GM12874 (cell line): ENCODE data around the gene RSPH6A.

ENCODE experiments used
- CTCF ChIP-seq: IDR thresholded peaks from 2 replicates; pipeline ENCODE4 v1.5.1; 2011; ENCODE audit warnings: low read depth, mild to moderate bottlenecking, control low read depth, low read length, moderate library complexity; ENCODE audit not compliant: insufficient read depth

RSPH6A gene

DNA sequence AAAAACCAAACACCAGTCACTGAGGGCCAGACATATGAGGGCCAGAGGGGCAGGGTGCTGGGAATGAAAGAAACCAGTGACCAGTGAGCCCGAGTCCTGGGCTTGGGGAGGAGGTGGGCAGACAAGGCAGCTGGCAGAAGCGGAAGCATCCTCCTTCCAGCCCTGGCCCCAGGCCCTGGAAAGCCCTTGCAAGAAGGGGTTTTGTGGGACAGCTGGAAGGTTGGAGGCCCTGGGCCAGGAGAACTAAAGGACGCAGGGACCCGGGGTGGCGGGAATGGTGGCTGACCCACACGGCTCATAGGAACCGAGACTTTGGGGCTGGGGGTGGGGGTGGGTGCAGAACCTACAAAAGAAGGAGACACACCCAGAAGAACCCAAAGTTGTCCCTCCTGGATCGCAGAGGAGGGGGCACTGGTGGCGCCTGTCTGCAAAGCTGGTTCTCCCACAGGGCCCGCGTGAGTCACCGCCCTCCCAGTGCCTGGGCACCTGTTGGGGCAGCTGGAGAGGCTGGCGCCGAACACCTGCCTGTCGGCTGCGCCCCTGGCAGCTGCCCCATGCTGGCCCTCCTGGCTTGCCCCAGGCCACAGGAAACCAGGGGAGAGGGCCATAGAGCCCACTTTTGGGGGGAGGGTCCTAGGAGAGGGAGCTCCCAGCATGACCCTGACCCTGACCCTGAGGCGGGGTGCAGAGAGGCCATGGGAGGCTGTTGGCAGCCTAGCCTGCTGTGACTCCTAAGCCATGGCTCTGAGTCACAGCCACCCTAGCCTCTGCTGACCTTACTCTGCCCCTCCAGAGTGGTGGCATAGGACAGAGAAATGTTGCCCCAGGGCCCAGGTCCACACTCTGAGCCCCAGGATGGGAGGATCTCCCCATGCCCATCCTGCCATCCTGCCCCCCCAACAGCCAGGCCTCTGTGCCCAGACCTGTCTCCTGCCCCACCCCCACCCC is 33.6 kb downstream of the RSPH6A start:
- no peak for TF ChIP-seq CTCF

DNA sequence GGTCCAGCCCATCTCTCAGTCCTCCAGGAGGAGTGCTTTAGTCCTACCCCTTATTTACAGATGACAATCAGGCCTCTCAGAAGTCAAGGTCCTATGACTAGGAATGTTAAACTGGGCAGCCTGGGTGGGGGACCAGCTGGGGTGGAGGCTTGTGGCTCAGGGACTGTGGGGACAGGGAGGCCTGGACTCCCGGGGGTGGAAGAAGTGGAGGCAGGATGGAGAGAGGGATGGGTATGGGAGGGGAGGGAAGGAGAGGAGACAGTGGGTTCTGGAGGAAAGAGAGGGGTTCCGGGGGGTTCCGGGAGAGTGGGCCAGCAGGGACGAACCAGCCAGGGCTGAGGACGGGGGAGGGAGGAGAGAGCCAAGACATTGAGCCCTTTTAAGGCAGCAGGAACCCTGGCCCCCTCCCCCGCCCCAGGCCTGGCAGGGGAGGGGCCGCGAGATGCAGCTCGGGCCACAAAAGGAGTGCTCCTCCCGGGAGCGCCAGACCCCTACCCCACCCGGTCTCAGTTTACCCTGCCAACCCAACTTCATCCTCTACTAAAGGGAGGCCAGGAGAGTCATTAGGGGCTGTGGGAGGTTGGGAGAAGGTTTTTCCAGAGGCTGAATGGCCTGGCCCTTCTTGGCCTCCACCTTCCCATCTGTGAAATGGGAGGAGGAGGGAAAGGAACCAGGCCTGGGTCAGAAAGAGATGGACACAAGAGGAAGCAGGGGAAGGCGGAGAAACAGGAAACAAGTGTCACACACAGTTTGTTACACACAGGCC is 34.5 kb downstream of the RSPH6A start:
- no peak for TF ChIP-seq CTCF

DNA sequence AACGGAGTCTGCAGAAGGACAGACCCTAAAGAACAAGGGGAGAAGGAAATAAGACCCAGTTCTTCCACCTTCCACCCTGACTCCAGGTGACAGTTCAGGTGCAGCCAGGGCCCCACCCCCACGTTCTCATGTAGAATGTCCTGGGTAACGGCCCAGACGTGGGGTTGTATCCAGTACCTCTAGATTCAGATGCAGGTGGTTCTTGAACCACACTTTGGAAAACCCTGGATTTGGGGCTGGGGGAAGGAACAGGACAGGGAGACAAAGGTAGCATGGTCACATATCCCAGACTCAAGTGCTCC is 35.0 kb downstream of the RSPH6A start:
- no peak for TF ChIP-seq CTCF

DNA sequence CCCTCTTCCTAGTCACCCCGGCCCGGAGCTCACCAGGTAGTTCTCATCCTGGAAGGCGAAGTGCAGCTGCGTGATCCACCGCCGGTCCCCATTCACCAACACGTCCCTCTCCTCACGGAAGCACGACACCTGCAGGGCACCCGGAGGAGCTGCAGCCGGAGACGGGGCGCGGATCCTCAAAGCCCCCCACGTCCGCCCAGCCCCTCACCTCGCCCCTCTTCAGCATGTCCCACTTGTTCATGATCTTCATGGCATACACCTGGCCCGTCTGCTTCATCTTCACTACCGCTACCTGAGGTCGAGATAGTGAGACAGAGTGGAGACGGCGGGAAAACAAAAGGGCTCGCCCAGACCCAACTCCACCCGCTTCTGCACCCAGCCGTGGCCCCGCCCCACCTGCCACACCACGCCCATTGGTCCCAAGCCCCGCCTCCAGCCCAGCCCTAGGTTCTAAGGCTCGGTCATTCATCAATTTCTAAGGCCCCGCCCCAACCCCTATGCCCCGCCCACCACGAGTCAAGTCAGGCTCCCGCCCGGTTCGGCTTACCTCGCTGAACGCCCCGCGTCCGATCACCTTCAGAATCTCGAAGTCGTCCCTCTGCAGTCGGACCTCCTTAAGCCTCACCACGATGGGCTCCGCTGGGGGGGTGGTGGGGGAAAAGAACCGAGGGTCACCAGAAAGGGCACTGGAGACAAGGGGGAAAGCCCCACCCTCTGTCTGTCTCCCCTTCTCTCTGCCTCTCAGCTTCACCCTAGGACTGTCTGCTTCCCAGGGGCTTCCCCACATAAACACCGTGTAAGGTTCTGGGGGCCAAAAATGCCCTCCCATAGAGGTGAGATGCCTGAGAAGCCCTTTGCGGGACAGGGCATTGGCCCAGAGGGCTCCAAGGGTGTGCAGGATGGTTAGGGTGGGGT is 35.6 kb downstream of the RSPH6A start:
- peak; percentile 90 for TF ChIP-seq CTCF

DNA sequence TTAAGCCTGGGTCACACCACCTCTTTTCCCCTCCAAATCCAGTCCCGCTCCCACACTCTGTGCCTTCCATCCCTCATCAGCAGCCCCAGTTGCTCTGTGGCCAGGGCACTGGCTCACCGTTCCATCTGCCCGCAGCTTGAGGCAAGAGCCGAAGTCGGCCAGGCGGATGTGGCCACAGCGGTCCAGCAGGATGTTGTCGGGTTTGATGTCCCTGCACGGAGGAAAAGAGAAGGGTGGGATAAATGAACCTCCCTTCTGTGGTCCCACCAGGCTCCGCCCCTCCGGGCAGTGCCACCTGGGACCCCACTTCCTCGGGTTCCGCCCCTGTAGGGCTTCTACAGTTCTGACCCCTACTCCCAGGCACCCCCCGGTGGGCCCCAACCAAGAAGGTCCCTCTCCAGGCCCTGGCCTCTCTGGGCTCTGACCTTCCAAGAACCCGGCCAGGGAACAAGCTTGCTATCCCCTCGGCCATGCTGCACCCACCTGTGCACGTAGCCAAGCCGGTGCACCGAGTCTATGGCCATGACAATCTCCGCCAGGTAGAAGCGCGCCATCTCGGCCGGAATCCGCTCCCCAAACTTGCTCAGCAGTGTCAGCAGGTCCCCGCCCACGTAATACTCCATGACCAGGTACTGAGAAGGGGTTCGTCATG is 37.0 kb downstream of the RSPH6A start:
- TF ChIP-seq CTCF: no peak

GRCh38 chr19:45777395-45777961 is 37.6 kb downstream of the RSPH6A start:
- no peak for TF ChIP-seq CTCF
